HepG2 (cell line): Measurements from ENCODE around the gene ZNF821. TPM values are rescaled to one million over a fixed set of nuclear protein-coding genes. Genes with fewer than 3 reads are reported as not detected.
"Not testable (repeated sequence)": the region's sequence is repeated elsewhere in the genome, so short reads cannot be mapped to it uniquely, and the experiment has no call there.

Experiments
- ATAC-seq: fragments of 200-7000 bp; cut with Tn5 transposase; 3 replicates; pipeline ENCODE4 v1.9.1; 2020; ENCODE audit warnings: mild to moderate bottlenecking, moderate library complexity
- BruUV-seq: library from RNA; stranded (reverse); fragments of 400-500 nt; replicated peaks from 2 replicates; lab custom pipeline; 2021; lab: Mats Ljungman, UMichigan
- CTCF ChIA-PET: fragments of 300-600 bp; formaldehyde crosslinking; extraction: SDS; loops from one replicate; lab custom pipeline; 2021; ENCODE audit warnings: low total read pairs, inconsistent platforms, low intra/inter-chr PET ratio; lab: Yijun Ruan, JAX
- POLR2A ChIA-PET: fragments of 350-600 bp; sonication (Branson Sonifier 250); formaldehyde crosslinking; loops from one replicate; lab custom pipeline; 2020; ENCODE audit warnings: antibody characterized with exemption, inconsistent platforms; lab: Yijun Ruan, JAX
- DNase-seq: peaks from one replicate; pipeline ENCODE4 v3.0.0-alpha.2; 2015; ENCODE audit warnings: low spot score
- FAIRE-seq: peaks from 3 replicates; lab custom pipeline; 2011; peaks lifted over from hg19 to GRCh38; lab: Jason Lieb, UNC
- H2AFZ ChIP-seq: one replicate; pipeline ENCODE4 v1.6.1; 2011; ENCODE audit warnings: low read length, inconsistent platforms
- H3K27ac ChIP-seq: fragments of 300-600 bp; 3 replicates; pipeline ENCODE4 v1.8.0; 2011; ENCODE audit warnings: mixed run types, mild to moderate bottlenecking, mixed read lengths, low read length, inconsistent platforms; ENCODE audit not compliant: insufficient read depth; ENCODE audit errors: extremely low read length
- H3K27me3 ChIP-seq, 2 experiments: fragments of 200-600 bp in 1 of 2; 2 replicates in 1 of 2; 3 replicates in 1 of 2; pipeline versions ENCODE4 v1.6.0 to v1.8.0; 2011; ENCODE audit warnings: low read length in 2 of 2, mild to moderate bottlenecking in 2 of 2, moderate library complexity in 2 of 2, inconsistent platforms in 1 of 2; ENCODE audit not compliant: insufficient read depth in 2 of 2, control insufficient read depth in 1 of 2
- H3K36me3 ChIP-seq, 2 experiments: fragments of 200-600 bp in 1 of 2; replicated peaks in 1 of 2; 2 replicates in 1 of 2; 3 replicates in 1 of 2; pipeline versions ENCODE4 v1.5.1 to v1.8.0; 2011; ENCODE audit warnings: low read length in 2 of 2, inconsistent platforms in 1 of 2; ENCODE audit not compliant: insufficient read depth in 2 of 2, control insufficient read depth in 1 of 2
- H3K4me1 ChIP-seq: 2 replicates; pipeline ENCODE4 v1.5.1; 2012; ENCODE audit warnings: low read length, inconsistent platforms; ENCODE audit not compliant: insufficient read depth
- H3K4me2 ChIP-seq: 2 replicates; pipeline ENCODE4 v1.6.0; 2011; ENCODE audit warnings: low read depth, low read length, inconsistent platforms
- H3K4me3 ChIP-seq, 3 experiments: fragments of 200-600 bp in 1 of 3; sonication (generic), shearing (Covaris generic) in 1 of 3; replicated peaks in 1 of 3; 2 replicates each; pipeline ENCODE4 v1.5.1; 2011 to 2016; ENCODE audit warnings: low read length in 3 of 3, inconsistent platforms in 2 of 3, low read depth in 2 of 3, mild to moderate bottlenecking in 2 of 3, control low read depth in 1 of 3, mixed read lengths in 1 of 3; ENCODE audit not compliant: insufficient read depth in 1 of 3
- H3K79me2 ChIP-seq: one replicate; pipeline ENCODE4 v1.6.1; 2011; ENCODE audit warnings: low read length, inconsistent platforms; ENCODE audit not compliant: insufficient read depth
- H3K9ac ChIP-seq: 2 replicates; pipeline ENCODE4 v1.6.0; 2011; ENCODE audit warnings: mild to moderate bottlenecking, low read depth, low read length, inconsistent platforms; ENCODE audit not compliant: insufficient read depth
- H3K9me3 ChIP-seq: 2 replicates; pipeline ENCODE4 v1.5.1; 2012; ENCODE audit warnings: mild to moderate bottlenecking, low read length
- H4K20me1 ChIP-seq: 2 replicates; pipeline ENCODE4 v1.6.0; 2011; ENCODE audit warnings: inconsistent platforms, mild to moderate bottlenecking, low read length, moderate library complexity; ENCODE audit not compliant: insufficient read depth
- CHCHD3 ChIP-seq: sonication (generic); formaldehyde crosslinking; IDR thresholded peaks from 2 replicates; pipeline ENCODE4 v1.8.0; 2022; ENCODE audit warnings: mild to moderate bottlenecking, missing genetic modification reagents, moderate library complexity
- HNF4A ChIP-seq: sonication (generic); formaldehyde crosslinking; IDR thresholded peaks from 2 replicates; pipeline ENCODE4 v1.4.0; 2020; ENCODE audit warnings: missing genetic modification reagents
- NONO ChIP-seq, 2 experiments: fragments of 450-650 bp in 1 of 2; sonication (generic) in 1 of 2; formaldehyde crosslinking in 1 of 2; IDR thresholded peaks in 1 of 2; conservative IDR thresholded peaks in 1 of 2; 2 replicates each; pipeline versions ENCODE4 v1.6.1 to v1.8.0; 2017 to 2022; ENCODE audit warnings: mild to moderate bottlenecking in 1 of 2, missing genetic modification reagents in 1 of 2, moderate library complexity in 1 of 2
- PITX1 ChIP-seq: sonication (generic); formaldehyde crosslinking; IDR thresholded peaks from 2 replicates; pipeline ENCODE4 v1.5.1; 2020; ENCODE audit warnings: mild to moderate bottlenecking, missing genetic modification reagents
- ZNF383 ChIP-seq: sonication (generic); formaldehyde crosslinking; IDR thresholded peaks from 2 replicates; pipeline ENCODE4 v1.4.0; 2020; ENCODE audit warnings: missing genetic modification reagents, mild to moderate bottlenecking, borderline replicate concordance
- WGBS: methylation state at CpG from one replicate; pipeline ENCODE4 v1.1.6; 2017; ENCODE audit warnings: low lambda C conversion rate; 5-methylcytosine and 5-hydroxymethylcytosine counted together
- in situ Hi-C: cut with HindIII; loops from 2 replicates; pipeline ENCODE4 v1.10.0; 2017; ENCODE audit warnings: low pct_unique_long_range_greater_than_20kb; ENCODE audit not compliant: extremely low pct_ligation_motif_present
- intact Hi-C: fragments of 100-400 bp; cut with micrococcal nuclease; formaldehyde crosslinking; loops from one replicate; pipeline ENCODE4 v1.10.0; 2022; ENCODE audit not compliant: unreplicated experiment
- polyA plus RNA-seq, 8 experiments: library from polyadenylated mRNA; depleted of rRNA in 3 of 8; stranded (reverse) in 7 of 8; unstranded in 1 of 8; fragments of >200 nt; fragmentation: Illumina TruSeq in 4 of 8; extraction: Trizol in 4 of 8; gene quantifications; 2 replicates each; pipeline versions ENCODE4 v1.2.1 to v1.2.3, GENCODE V29; 2011 to 2016; ENCODE audit warnings: low read depth in 4 of 8, missing spikeins in 1 of 8, mixed read lengths in 1 of 8; ENCODE audit not compliant: insufficient read depth in 1 of 8
- total RNA-seq, 5 experiments: library from RNA; depleted of rRNA; stranded (reverse); fragments of >200 nt; fragmentation: Illumina TruSeq; extraction: Trizol; gene quantifications; 2 replicates each; pipeline ENCODE4 v1.2.3, GENCODE V29; 2016; ENCODE audit warnings: low read depth in 1 of 5
- TF ChIP-seq, protein P1 (sequence below): sonication (generic); formaldehyde crosslinking; IDR thresholded peaks from 2 replicates; pipeline ENCODE4 v1.5.0; 2020; ENCODE audit warnings: mild to moderate bottlenecking, missing genetic modification reagents
- TF ChIP-seq, protein P2 (sequence below): IDR thresholded peaks from 2 replicates; pipeline ENCODE4 v1.6.1; 2016; ENCODE audit warnings: low read depth, control low read depth

ZNF821 gene
- total and polyA plus RNA-seq, 2 of the 13 experiments (the other 11 are each of a cell fraction or from before 2014, with no cell fraction given), result 7.0 to 9.1 TPM

DNA sequence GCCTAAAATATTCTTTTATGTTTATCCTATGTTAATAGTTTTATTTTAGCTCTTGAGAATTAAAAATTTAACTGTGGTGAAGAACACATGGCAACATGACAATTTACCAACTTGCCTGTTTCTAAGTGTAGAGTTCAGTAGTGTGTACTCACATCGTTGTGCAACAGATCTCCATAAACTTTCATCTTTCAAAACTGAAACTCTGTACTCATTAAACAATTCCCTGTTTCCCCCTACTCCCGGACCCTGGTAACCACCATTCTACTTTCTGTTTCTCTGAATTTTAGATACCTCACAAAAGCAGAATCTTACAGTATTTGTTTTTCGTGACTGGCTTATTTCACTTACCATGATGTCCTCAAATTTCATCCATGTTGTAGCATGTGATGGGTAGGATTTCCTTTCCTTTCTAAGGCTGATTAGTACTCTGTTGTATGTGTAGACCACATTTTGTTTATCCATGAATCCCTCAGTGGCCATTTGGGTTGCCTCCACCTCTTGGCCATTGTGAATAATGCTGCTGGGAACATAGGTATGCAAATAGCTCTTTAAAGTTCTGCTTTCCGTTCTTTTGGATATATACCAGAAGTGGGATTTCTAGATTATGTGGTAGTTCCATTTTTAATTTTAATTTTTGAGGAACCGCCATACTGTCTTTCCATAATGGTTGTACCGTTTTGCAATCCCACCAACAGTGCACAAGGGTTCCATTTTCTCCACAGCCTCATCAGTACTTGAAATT, 28.7 kb upstream of the ZNF821 start (continued):
- TF ChIP-seq, protein P1, sequence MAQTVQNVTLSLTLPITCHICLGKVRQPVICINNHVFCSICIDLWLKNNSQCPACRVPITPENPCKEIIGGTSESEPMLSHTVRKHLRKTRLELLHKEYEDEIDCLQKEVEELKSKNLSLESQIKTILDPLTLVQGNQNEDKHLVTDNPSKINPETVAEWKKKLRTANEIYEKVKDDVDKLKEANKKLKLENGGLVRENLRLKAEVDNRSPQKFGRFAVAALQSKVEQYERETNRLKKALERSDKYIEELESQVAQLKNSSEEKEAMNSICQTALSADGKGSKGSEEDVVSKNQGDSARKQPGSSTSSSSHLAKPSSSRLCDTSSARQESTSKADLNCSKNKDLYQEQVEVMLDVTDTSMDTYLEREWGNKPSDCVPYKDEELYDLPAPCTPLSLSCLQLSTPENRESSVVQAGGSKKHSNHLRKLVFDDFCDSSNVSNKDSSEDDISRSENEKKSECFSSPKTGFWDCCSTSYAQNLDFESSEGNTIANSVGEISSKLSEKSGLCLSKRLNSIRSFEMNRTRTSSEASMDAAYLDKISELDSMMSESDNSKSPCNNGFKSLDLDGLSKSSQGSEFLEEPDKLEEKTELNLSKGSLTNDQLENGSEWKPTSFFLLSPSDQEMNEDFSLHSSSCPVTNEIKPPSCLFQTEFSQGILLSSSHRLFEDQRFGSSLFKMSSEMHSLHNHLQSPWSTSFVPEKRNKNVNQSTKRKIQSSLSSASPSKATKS, result no peak
- TF ChIP-seq, protein P2, sequence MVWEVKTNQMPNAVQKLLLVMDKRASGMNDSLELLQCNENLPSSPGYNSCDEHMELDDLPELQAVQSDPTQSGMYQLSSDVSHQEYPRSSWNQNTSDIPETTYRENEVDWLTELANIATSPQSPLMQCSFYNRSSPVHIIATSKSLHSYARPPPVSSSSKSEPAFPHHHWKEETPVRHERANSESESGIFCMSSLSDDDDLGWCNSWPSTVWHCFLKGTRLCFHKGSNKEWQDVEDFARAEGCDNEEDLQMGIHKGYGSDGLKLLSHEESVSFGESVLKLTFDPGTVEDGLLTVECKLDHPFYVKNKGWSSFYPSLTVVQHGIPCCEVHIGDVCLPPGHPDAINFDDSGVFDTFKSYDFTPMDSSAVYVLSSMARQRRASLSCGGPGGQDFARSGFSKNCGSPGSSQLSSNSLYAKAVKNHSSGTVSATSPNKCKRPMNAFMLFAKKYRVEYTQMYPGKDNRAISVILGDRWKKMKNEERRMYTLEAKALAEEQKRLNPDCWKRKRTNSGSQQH (CRISPR knock-in tag), result no peak
- 0 out of 2 replicates have a peak, but pooled peaks have one; percentile 39 for TF ChIP-seq ZNF383 (CRISPR knock-in tag)
- TF ChIP-seq HNF4A, result 0 out of 2 replicates have a peak, but pooled peaks have one; percentile 15

DNA sequence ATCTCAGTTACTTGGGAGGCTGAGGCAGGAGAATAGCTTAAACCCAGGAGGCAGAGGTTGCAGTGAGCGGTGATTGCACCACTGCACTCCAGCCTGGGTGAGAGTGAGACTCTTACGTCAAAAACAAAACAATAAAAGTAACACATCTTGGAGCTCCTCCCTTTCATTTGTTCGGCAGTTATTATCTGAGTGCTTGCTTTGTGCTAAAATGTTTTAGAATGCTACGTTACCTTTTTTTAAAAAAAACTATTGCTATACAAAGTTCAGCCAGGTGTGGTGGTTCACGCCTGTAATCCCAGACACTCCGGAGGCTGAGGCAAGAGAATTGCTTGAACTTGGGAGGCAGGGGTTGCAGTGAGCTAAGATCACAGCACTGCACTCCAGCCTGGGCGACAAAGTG, 27.1 kb upstream of the ZNF821 start:
- peaks cover 2 to 20% of the 10 kb centered on the region in 2 experiments for H3K36me3 ChIP-seq
- in situ Hi-C loops, result no loop called here
- peak; percentile 47; the same call in 2 of the 3 replicates for ATAC-seq
- no peaks in the 10 kb centered on the region for H3K9me3 ChIP-seq
- WGBS, result 77% methylated on average over 7 of the region's 7 CpGs
- H3K27me3 ChIP-seq, result no peaks in the 10 kb centered on the region
- POLR2A ChIA-PET, result interaction anchor here (0.8 to 2.6 kb wide), 2 partner anchors 9 to 15 kb away, joined by 3 to 9 read pairs; partner anchors contain the start of gene IST1
- H3K79me2 ChIP-seq, result peaks cover 99% of the 10 kb centered on the region
- no peak overlapping the region for H3K4me2 ChIP-seq
- BruUV-seq, result no TSS peak
- TF ChIP-seq CHCHD3 (CRISPR knock-in tag) (no peak), PITX1 (CRISPR knock-in tag) (0 out of 2 replicates have a peak, but pooled peaks have one; percentile 17), NONO (IDR thresholded peaks at IDR 0.05) (no peak), NONO (CRISPR knock-in tag; conservative IDR thresholded peaks at IDR 0.05) (no peak)
- H3K9ac ChIP-seq, result no peak overlapping the region
- intact Hi-C loops, result loop anchor here (1.0 kb wide), 1 partner anchor 15 kb away; no protein-coding TSS in a partner anchor
- no peak overlapping the region for H3K4me3 ChIP-seq
- CTCF ChIA-PET, result no interaction called here
- FAIRE-seq, result no peak
- H3K4me1 ChIP-seq, result peaks cover 76% of the 10 kb centered on the region
- no peak overlapping the region for H2AFZ ChIP-seq
- H3K27ac ChIP-seq, result no peak overlapping the region
- DNase-seq, result no peak
- peaks cover 99% of the 10 kb centered on the region for H4K20me1 ChIP-seq

DNA sequence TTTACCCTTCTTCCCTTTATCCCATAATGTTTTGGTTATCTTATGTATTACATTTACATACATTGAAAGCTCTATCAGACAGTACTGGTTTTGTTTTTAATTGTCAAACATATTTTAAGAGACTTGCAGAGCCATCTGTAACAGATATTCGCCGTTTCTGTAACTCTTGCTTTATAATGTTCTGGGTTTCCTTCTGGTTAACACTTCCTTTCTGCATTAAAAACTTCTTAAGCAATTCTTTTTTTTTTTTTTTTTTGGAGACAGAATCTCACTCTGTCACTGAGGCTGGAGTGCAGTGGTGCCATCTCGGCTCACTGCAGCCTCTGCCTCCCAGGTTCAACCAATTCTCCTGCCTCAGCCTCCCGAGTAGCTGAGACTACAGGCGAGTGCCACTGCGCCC, 21.8 kb upstream of the ZNF821 start:
- Histone ChIP-seq H4K20me1 (peaks cover 100% of the 10 kb centered on the region), H3K36me3 (peaks cover 3 to 29% of the 10 kb centered on the region in 2 experiments; a peak in 4 of 5 replicates), H3K79me2 (peaks cover 99% of the 10 kb centered on the region), H3K4me1 (peaks cover 68% of the 10 kb centered on the region)
- H3K27me3 ChIP-seq, ATAC-seq, CTCF ChIA-PET, FAIRE-seq, H3K9ac ChIP-seq, H3K4me3 ChIP-seq, intact Hi-C loops, H3K27ac ChIP-seq, in situ Hi-C loops, H3K4me2 ChIP-seq, H2AFZ ChIP-seq, DNase-seq, H3K9me3 ChIP-seq, BruUV-seq: not testable (repeated sequence)
- 91% methylated on average over 6 of the region's 6 CpGs for WGBS
- POLR2A ChIA-PET, result interaction anchor here (0.7 to 1.8 kb wide), 2 partner anchors 20 to 1377 kb away, joined by 3 to 4 read pairs; no protein-coding TSS in a partner anchor
